Measurements from ENCODE around the gene PRR18.

The PRR18 gene

GRCh38 chr6:166306378-166307081 lies 1.7 kb downstream of the PRR18 start:
- Histone ChIP-seq H3K9me3 (ENCODE audit: control insufficient read depth in 1 of 2, low read length in 2 of 2) (no peaks in the 10 kb centered on the region), H3K4me1 (ENCODE audit: control insufficient read depth in 1 of 2, insufficient read depth in 2 of 2, low read length in 2 of 2) (peaks cover 4 to 10% of the 10 kb centered on the region in 2 donors), H3K4me3 (ENCODE audit: low read depth in 1 of 2, low read length in 2 of 2) (no peak overlapping the region), H3K36me3 (ENCODE audit: control insufficient read depth in 1 of 2, insufficient read depth in 2 of 2, low read length in 2 of 2) (no peaks in the 10 kb centered on the region), H3K27ac (ENCODE audit: low read depth, low read length) (no peak overlapping the region), H3K27me3 (ENCODE audit: control insufficient read depth in 1 of 2, insufficient read depth in 2 of 2, low read length in 2 of 2) (peaks cover 20 to 51% of the 10 kb centered on the region in 2 donors), H3K9ac (ENCODE audit: low read depth in 1 of 2, low read length in 2 of 2) (no peak overlapping the region)

GRCh38 chr6:166305562-166306117 lies 2.6 kb downstream of the PRR18 start:
- H3K4me1 ChIP-seq (ENCODE audit: control insufficient read depth in 1 of 2, insufficient read depth in 2 of 2, low read length in 2 of 2): peaks cover 4 to 10% of the 10 kb centered on the region in 2 donors
- H3K27ac ChIP-seq (ENCODE audit: low read depth, low read length): no peak overlapping the region
- H3K4me3 ChIP-seq (ENCODE audit: low read depth in 1 of 2, low read length in 2 of 2): no peak overlapping the region
- H3K36me3 ChIP-seq (ENCODE audit: control insufficient read depth in 1 of 2, insufficient read depth in 2 of 2, low read length in 2 of 2): no peaks in the 10 kb centered on the region
- H3K9ac ChIP-seq (ENCODE audit: low read depth in 1 of 2, low read length in 2 of 2): no peak overlapping the region
- H3K9me3 ChIP-seq (ENCODE audit: control insufficient read depth in 1 of 2, low read length in 2 of 2): no peaks in the 10 kb centered on the region
- peaks cover 20 to 51% of the 10 kb centered on the region in 2 donors for H3K27me3 ChIP-seq (ENCODE audit: control insufficient read depth in 1 of 2, insufficient read depth in 2 of 2, low read length in 2 of 2)

- no peaks in the 10 kb centered on the region for H3K36me3 ChIP-seq (ENCODE audit: control insufficient read depth in 1 of 2, insufficient read depth in 2 of 2, low read length in 2 of 2)
- H3K4me1 ChIP-seq (ENCODE audit: control insufficient read depth in 1 of 2, insufficient read depth in 2 of 2, low read length in 2 of 2): peaks cover 3 to 10% of the 10 kb centered on the region in 2 donors
- H3K27ac ChIP-seq (ENCODE audit: low read depth, low read length): no peak overlapping the region
- H3K27me3 ChIP-seq (ENCODE audit: control insufficient read depth in 1 of 2, insufficient read depth in 2 of 2, low read length in 2 of 2): peaks cover 19 to 37% of the 10 kb centered on the region in 2 donors
- no peak overlapping the region for H3K4me3 ChIP-seq (ENCODE audit: low read depth in 1 of 2, low read length in 2 of 2)
- no peak overlapping the region for H3K9ac ChIP-seq (ENCODE audit: low read depth in 1 of 2, low read length in 2 of 2)
- no peaks in the 10 kb centered on the region for H3K9me3 ChIP-seq (ENCODE audit: control insufficient read depth in 1 of 2, low read length in 2 of 2)
These were observed 4.1 kb downstream of the PRR18 start for GRCh38 chr6:166304106-166304505.

- Histone ChIP-seq H3K27me3 (ENCODE audit: control insufficient read depth in 1 of 2, insufficient read depth in 2 of 2, low read length in 2 of 2) (peaks cover 9 to 27% of the 10 kb centered on the region in 2 donors), H3K36me3 (ENCODE audit: control insufficient read depth in 1 of 2, insufficient read depth in 2 of 2, low read length in 2 of 2) (no peaks in the 10 kb centered on the region), H3K9me3 (ENCODE audit: control insufficient read depth in 1 of 2, low read length in 2 of 2) (no peaks in the 10 kb centered on the region), H3K27ac (ENCODE audit: low read depth, low read length) (no peak overlapping the region), H3K4me3 (ENCODE audit: low read depth in 1 of 2, low read length in 2 of 2) (no peak overlapping the region), H3K9ac (ENCODE audit: low read depth in 1 of 2, low read length in 2 of 2) (no peak overlapping the region), H3K4me1 (ENCODE audit: control insufficient read depth in 1 of 2, insufficient read depth in 2 of 2, low read length in 2 of 2) (no peaks in the 10 kb centered on the region)
These were observed 6.3 kb downstream of the PRR18 start for GRCh38 chr6:166301611-166302529.

GRCh38 chr6:166300357-166300987 lies 7.7 kb downstream of the PRR18 start:
- no peak overlapping the region for H3K27ac ChIP-seq (ENCODE audit: low read depth, low read length)
- no peaks in the 10 kb centered on the region for H3K9me3 ChIP-seq (ENCODE audit: control insufficient read depth in 1 of 2, low read length in 2 of 2)
- no peak overlapping the region for H3K4me3 ChIP-seq (ENCODE audit: low read depth in 1 of 2, low read length in 2 of 2)
- no peaks in the 10 kb centered on the region for H3K4me1 ChIP-seq (ENCODE audit: control insufficient read depth in 1 of 2, insufficient read depth in 2 of 2, low read length in 2 of 2)
- no peak overlapping the region for H3K9ac ChIP-seq (ENCODE audit: low read depth in 1 of 2, low read length in 2 of 2)
- H3K27me3 ChIP-seq (ENCODE audit: control insufficient read depth in 1 of 2, insufficient read depth in 2 of 2, low read length in 2 of 2): peaks cover 3 to 13% of the 10 kb centered on the region in 2 donors
- no peaks in the 10 kb centered on the region for H3K36me3 ChIP-seq (ENCODE audit: control insufficient read depth in 1 of 2, insufficient read depth in 2 of 2, low read length in 2 of 2)

GRCh38 chr6:166297606-166298005 lies 10.6 kb downstream of the PRR18 start:
- Histone ChIP-seq H3K36me3 (ENCODE audit: control insufficient read depth in 1 of 2, insufficient read depth in 2 of 2, low read length in 2 of 2) (no peaks in the 10 kb centered on the region), H3K9ac (ENCODE audit: low read depth in 1 of 2, low read length in 2 of 2) (no peak overlapping the region), H3K27ac (ENCODE audit: low read depth, low read length) (no peak overlapping the region), H3K4me1 (ENCODE audit: control insufficient read depth in 1 of 2, insufficient read depth in 2 of 2, low read length in 2 of 2) (peaks cover 0 to 8% of the 10 kb centered on the region in 2 donors), H3K9me3 (ENCODE audit: control insufficient read depth in 1 of 2, low read length in 2 of 2) (no peaks in the 10 kb centered on the region), H3K27me3 (ENCODE audit: control insufficient read depth in 1 of 2, insufficient read depth in 2 of 2, low read length in 2 of 2) (no peaks in the 10 kb centered on the region), H3K4me3 (ENCODE audit: low read depth in 1 of 2, low read length in 2 of 2) (no peak overlapping the region)

- no peaks in the 10 kb centered on the region for H3K27me3 ChIP-seq (ENCODE audit: control insufficient read depth in 1 of 2, insufficient read depth in 2 of 2, low read length in 2 of 2)
- H3K36me3 ChIP-seq (ENCODE audit: control insufficient read depth in 1 of 2, insufficient read depth in 2 of 2, low read length in 2 of 2): no peaks in the 10 kb centered on the region
- H3K4me1 ChIP-seq (ENCODE audit: control insufficient read depth in 1 of 2, insufficient read depth in 2 of 2, low read length in 2 of 2): peaks cover 0 to 8% of the 10 kb centered on the region in 2 donors
- no peak overlapping the region for H3K4me3 ChIP-seq (ENCODE audit: low read depth in 1 of 2, low read length in 2 of 2)
- H3K9ac ChIP-seq (ENCODE audit: low read depth in 1 of 2, low read length in 2 of 2): no peak overlapping the region
- H3K27ac ChIP-seq (ENCODE audit: low read depth, low read length): no peak overlapping the region
- no peaks in the 10 kb centered on the region for H3K9me3 ChIP-seq (ENCODE audit: control insufficient read depth in 1 of 2, low read length in 2 of 2)
These were observed 11.9 kb downstream of the PRR18 start for GRCh38 chr6:166296035-166296883.

- H3K9me3 ChIP-seq (ENCODE audit: control insufficient read depth in 1 of 2, low read length in 2 of 2): no peaks in the 10 kb centered on the region
- no peak overlapping the region for H3K27ac ChIP-seq (ENCODE audit: low read depth, low read length)
- no peaks in the 10 kb centered on the region for H3K27me3 ChIP-seq (ENCODE audit: control insufficient read depth in 1 of 2, insufficient read depth in 2 of 2, low read length in 2 of 2)
- peaks cover 0 to 8% of the 10 kb centered on the region in 2 donors for H3K4me1 ChIP-seq (ENCODE audit: control insufficient read depth in 1 of 2, insufficient read depth in 2 of 2, low read length in 2 of 2)
- H3K4me3 ChIP-seq (ENCODE audit: low read depth in 1 of 2, low read length in 2 of 2): no peak overlapping the region
- H3K36me3 ChIP-seq (ENCODE audit: control insufficient read depth in 1 of 2, insufficient read depth in 2 of 2, low read length in 2 of 2): no peaks in the 10 kb centered on the region
- no peak overlapping the region for H3K9ac ChIP-seq (ENCODE audit: low read depth in 1 of 2, low read length in 2 of 2)
These were observed 14.2 kb downstream of the PRR18 start for GRCh38 chr6:166293731-166294584.

All from duodenal mucosa (tissue), 2 donors.